ENCODE data around the gene MTMR10.

DNA sequence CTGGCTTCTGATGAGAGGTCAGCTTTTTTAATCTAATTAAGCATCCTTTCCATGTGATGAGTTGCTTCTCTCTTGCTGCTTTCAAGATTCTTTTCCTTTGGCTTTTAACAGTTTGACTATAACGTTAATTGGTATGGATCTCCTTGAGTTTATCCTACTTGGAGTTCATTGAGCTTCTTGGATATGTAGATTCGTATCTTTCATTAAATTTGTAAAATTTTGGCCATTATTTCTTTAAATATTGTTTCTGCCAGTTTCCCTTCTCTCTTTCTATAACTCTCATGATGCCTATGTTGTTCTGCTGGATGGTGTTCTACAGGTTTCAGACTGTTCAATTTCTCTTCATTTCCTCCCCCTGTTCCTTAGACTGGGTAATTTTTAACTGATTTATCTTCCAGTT lies 21.0 kb upstream of the MTMR10 start:
- no peak for TF ChIP-seq RAD21 (IDR thresholded peaks at IDR 0.05; ENCODE audit: low read length)
- TF ChIP-seq, protein P1, sequence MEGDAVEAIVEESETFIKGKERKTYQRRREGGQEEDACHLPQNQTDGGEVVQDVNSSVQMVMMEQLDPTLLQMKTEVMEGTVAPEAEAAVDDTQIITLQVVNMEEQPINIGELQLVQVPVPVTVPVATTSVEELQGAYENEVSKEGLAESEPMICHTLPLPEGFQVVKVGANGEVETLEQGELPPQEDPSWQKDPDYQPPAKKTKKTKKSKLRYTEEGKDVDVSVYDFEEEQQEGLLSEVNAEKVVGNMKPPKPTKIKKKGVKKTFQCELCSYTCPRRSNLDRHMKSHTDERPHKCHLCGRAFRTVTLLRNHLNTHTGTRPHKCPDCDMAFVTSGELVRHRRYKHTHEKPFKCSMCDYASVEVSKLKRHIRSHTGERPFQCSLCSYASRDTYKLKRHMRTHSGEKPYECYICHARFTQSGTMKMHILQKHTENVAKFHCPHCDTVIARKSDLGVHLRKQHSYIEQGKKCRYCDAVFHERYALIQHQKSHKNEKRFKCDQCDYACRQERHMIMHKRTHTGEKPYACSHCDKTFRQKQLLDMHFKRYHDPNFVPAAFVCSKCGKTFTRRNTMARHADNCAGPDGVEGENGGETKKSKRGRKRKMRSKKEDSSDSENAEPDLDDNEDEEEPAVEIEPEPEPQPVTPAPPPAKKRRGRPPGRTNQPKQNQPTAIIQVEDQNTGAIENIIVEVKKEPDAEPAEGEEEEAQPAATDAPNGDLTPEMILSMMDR (conservative IDR thresholded peaks at IDR 0.05; ENCODE audit: low read depth, low read length): no peak
- TF ChIP-seq BHLHE40 (IDR thresholded peaks at IDR 0.05; ENCODE audit: low read depth, low read length): no peak
- TF ChIP-seq, protein P2, sequence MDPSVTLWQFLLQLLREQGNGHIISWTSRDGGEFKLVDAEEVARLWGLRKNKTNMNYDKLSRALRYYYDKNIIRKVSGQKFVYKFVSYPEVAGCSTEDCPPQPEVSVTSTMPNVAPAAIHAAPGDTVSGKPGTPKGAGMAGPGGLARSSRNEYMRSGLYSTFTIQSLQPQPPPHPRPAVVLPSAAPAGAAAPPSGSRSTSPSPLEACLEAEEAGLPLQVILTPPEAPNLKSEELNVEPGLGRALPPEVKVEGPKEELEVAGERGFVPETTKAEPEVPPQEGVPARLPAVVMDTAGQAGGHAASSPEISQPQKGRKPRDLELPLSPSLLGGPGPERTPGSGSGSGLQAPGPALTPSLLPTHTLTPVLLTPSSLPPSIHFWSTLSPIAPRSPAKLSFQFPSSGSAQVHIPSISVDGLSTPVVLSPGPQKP (IDR thresholded peaks at IDR 0.05; ENCODE audit: borderline replicate concordance, low read depth, low read length): no peak
- no peak for TF ChIP-seq POLR2A (IDR thresholded peaks at IDR 0.05; ENCODE audit: low read depth, low read length)
- no peak for TF ChIP-seq MXI1 (IDR thresholded peaks at IDR 0.05; ENCODE audit: borderline replicate concordance, low read depth, low read length)
